Stimulated activated CD8-positive, alpha-beta memory T cell treated with anti-CD3 and anti-CD28 coated beads, Interleukin-15, amount 100 ng/mL, for 4 hours (primary cell): ENCODE results near the gene AKAP13.

Experiments
- DNase-seq, 2 donors: peaks; one replicate each; pipeline ENCODE4 v3.0.0-alpha.2; 2020; ENCODE audit warnings: low read depth in 2 of 2

AKAP13 gene

GRCh38 chr15:85598718-85599398 lies 218.5 kb downstream of the AKAP13 start:
- DNase-seq = no peak

GRCh38 chr15:85600001-85600400 lies 219.6 kb downstream of the AKAP13 start:
- DNase-seq = no peak

GRCh38 chr15:85603160-85603559 lies 222.8 kb downstream of the AKAP13 start:
- no peak for DNase-seq

GRCh38 chr15:85603703-85604102 lies 223.3 kb downstream of the AKAP13 start:
- DNase-seq = no peak

- DNase-seq = no peak
Measured at GRCh38 chr15:85604194-85604593, 223.8 kb downstream of the AKAP13 start.

- DNase-seq = no peak
Measured at GRCh38 chr15:85606738-85607137, 226.3 kb downstream of the AKAP13 start.

- no peak for DNase-seq
Measured at GRCh38 chr15:85607141-85607806, 226.9 kb downstream of the AKAP13 start.

- no peak for DNase-seq
Measured at GRCh38 chr15:85607842-85608241, 227.4 kb downstream of the AKAP13 start.

GRCh38 chr15:85609492-85609891 lies 229.1 kb downstream of the AKAP13 start:
- no peak for DNase-seq

GRCh38 chr15:85611361-85611760 lies 231.0 kb downstream of the AKAP13 start:
- DNase-seq = no peak

- DNase-seq = no peak
Measured at GRCh38 chr15:85614059-85614458, 233.7 kb downstream of the AKAP13 start.

- DNase-seq = no peak
Measured at GRCh38 chr15:85615930-85616329, 235.5 kb downstream of the AKAP13 start.

- no peak for DNase-seq
Measured at GRCh38 chr15:85616549-85617110, 236.2 kb downstream of the AKAP13 start.

GRCh38 chr15:85618228-85618505 lies 237.8 kb downstream of the AKAP13 start:
- DNase-seq = no peak

GRCh38 chr15:85618956-85619491 lies 238.6 kb downstream of the AKAP13 start:
- peak; percentile 41 to 44 for DNase-seq

- no peak for DNase-seq
Measured at GRCh38 chr15:85619992-85620689, 239.7 kb downstream of the AKAP13 start.

GRCh38 chr15:85620690-85621049 lies 240.3 kb downstream of the AKAP13 start:
- DNase-seq = no peak

GRCh38 chr15:85621094-85621493 lies 240.7 kb downstream of the AKAP13 start:
- DNase-seq = no peak

GRCh38 chr15:85622221-85622831 lies 241.9 kb downstream of the AKAP13 start:
- DNase-seq = no peak

GRCh38 chr15:85623315-85624049 lies 243.1 kb downstream of the AKAP13 start:
- DNase-seq = no peak

- DNase-seq = no peak
Measured at GRCh38 chr15:85624291-85624801, 243.9 kb downstream of the AKAP13 start.
